ENCODE data around the gene UBN1. TPM values are rescaled to one million over a fixed set of nuclear protein-coding genes. Genes with fewer than 3 reads are reported as not detected.

UBN1 gene
- total and polyA plus RNA-seq, 10 of the 15 experiments (the other 5 are each of a cell fraction or from before 2014, with no cell fraction given), result 2.1 to 32.5 (median 13.9) TPM

DNA sequence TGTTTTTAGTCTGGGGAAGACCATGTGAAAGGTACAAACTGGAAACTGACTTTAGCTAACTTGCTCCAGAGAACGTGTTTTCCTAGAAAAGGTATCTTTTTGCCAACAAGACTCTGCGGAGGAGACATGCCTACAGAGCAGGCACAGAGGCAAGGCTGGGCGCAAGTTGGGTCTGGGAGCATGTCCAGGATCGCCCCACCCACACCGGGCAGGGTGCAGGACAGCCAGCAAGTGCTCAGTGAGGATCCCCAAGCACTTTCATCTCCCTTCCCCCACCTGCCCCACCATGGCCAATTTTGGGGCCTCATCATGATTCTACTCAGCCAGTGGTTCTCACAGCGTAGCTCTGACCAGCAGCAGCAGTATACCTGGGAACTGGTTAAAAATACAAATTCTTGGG, 26.6 kb upstream of the UBN1 start:
- RAD21 ChIA-PET (ENCODE audit: unreplicated experiment), result no interaction called here
- FAIRE-seq, result no peak
- POLR2A ChIA-PET, result no interaction called here
- in situ Hi-C loops (cut with MboI), result no loop called here
- Histone ChIP-seq H3K4me1 (ENCODE audit: control insufficient read depth, insufficient read depth, low read length) (no peaks in the 10 kb centered on the region), H3K4me2 (ENCODE audit: control insufficient read depth, insufficient read depth) (no peak overlapping the region), H3K79me2 (ENCODE audit: control insufficient read depth, insufficient read depth, low read length) (no peaks in the 10 kb centered on the region), H2AFZ (ENCODE audit: control insufficient read depth, low read depth, low read length) (no peak overlapping the region), H3K27ac (ENCODE audit: control insufficient read depth, insufficient read depth) (no peak overlapping the region), H3K27me3 (replicated peaks in 1 of 2; ENCODE audit: control insufficient read depth in 2 of 2, insufficient read depth in 2 of 2, low read length in 1 of 2) (no peaks in the 10 kb centered on the region), H3K9me3 (replicated peaks; ENCODE audit: control insufficient read depth, insufficient read depth, low read length) (no peaks in the 10 kb centered on the region), H3K9ac (ENCODE audit: control insufficient read depth, insufficient read depth, low read length) (no peak overlapping the region), H3K4me3 (no peak overlapping the region), H3K36me3 (ENCODE audit: control insufficient read depth in 2 of 2, insufficient read depth in 2 of 2, low read length in 1 of 2) (peaks cover 18 to 33% of the 10 kb centered on the region in 2 experiments), H4K20me1 (ENCODE audit: control insufficient read depth, insufficient read depth) (peaks cover 2% of the 10 kb centered on the region; the same call in 1 of the 2 replicates)
- TSS peak; percentile 6 for BruUV-seq (replicated peaks)
- WGBS (ENCODE audit: insufficient coverage, insufficient replicate concordance, low lambda C conversion rate, missing lambda C conversion rate), result 98% methylated on average over 6 of the region's 6 CpGs
- TF ChIP-seq SMC3 (IDR thresholded peaks at IDR 0.05; ENCODE audit: borderline replicate concordance, low read length) (no peak), ZNF217 (IDR thresholded peaks at IDR 0.05) (no peak), EZH2 (IDR thresholded peaks at IDR 0.05; ENCODE audit: borderline replicate concordance, control insufficient read depth, low read depth, low read length) (no peak), CHD4 (IDR thresholded peaks at IDR 0.05) (no peak), SREBF1 (IDR thresholded peaks at IDR 0.05; ENCODE audit: low read length) (no peak), BRCA1 (IDR thresholded peaks at IDR 0.05; ENCODE audit: low read depth, low read length) (no peak)
- TF ChIP-seq, protein P1, sequence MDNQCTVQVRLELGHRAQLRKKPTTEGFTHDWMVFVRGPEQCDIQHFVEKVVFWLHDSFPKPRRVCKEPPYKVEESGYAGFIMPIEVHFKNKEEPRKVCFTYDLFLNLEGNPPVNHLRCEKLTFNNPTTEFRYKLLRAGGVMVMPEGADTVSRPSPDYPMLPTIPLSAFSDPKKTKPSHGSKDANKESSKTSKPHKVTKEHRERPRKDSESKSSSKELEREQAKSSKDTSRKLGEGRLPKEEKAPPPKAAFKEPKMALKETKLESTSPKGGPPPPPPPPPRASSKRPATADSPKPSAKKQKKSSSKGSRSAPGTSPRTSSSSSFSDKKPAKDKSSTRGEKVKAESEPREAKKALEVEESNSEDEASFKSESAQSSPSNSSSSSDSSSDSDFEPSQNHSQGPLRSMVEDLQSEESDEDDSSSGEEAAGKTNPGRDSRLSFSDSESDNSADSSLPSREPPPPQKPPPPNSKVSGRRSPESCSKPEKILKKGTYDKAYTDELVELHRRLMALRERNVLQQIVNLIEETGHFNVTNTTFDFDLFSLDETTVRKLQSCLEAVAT (IDR thresholded peaks at IDR 0.05), result no peak
- TF ChIP-seq, protein P2, sequence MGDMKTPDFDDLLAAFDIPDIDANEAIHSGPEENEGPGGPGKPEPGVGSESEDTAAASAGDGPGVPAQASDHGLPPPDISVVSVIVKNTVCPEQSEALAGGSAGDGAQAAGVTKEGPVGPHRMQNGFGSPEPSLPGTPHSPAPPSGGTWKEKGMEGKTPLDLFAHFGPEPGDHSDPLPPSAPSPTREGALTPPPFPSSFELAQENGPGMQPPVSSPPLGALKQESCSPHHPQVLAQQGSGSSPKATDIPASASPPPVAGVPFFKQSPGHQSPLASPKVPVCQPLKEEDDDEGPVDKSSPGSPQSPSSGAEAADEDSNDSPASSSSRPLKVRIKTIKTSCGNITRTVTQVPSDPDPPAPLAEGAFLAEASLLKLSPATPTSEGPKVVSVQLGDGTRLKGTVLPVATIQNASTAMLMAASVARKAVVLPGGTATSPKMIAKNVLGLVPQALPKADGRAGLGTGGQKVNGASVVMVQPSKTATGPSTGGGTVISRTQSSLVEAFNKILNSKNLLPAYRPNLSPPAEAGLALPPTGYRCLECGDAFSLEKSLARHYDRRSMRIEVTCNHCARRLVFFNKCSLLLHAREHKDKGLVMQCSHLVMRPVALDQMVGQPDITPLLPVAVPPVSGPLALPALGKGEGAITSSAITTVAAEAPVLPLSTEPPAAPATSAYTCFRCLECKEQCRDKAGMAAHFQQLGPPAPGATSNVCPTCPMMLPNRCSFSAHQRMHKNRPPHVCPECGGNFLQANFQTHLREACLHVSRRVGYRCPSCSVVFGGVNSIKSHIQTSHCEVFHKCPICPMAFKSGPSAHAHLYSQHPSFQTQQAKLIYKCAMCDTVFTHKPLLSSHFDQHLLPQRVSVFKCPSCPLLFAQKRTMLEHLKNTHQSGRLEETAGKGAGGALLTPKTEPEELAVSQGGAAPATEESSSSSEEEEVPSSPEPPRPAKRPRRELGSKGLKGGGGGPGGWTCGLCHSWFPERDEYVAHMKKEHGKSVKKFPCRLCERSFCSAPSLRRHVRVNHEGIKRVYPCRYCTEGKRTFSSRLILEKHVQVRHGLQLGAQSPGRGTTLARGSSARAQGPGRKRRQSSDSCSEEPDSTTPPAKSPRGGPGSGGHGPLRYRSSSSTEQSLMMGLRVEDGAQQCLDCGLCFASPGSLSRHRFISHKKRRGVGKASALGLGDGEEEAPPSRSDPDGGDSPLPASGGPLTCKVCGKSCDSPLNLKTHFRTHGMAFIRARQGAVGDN (IDR thresholded peaks at IDR 0.05), result no peak
- TF ChIP-seq, protein P3, sequence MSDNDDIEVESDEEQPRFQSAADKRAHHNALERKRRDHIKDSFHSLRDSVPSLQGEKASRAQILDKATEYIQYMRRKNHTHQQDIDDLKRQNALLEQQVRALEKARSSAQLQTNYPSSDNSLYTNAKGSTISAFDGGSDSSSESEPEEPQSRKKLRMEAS (IDR thresholded peaks at IDR 0.05; ENCODE audit: low read depth, low read length), result no peak
- CTCF ChIA-PET, result no interaction called here
- SMC1A ChIA-PET (ENCODE audit: uncharacterized antibody, unreplicated experiment), result no interaction called here
- no peak for DNase-seq (ENCODE audit: low read depth, low spot score)
- ATAC-seq, result no peak
- intact Hi-C loops (cut with micrococcal nuclease; ENCODE audit: unreplicated experiment), result no loop called here
